ENCODE data around the gene GRHPR. TPM values are rescaled to one million over a fixed set of nuclear protein-coding genes. Genes with fewer than 3 reads are reported as not detected.

GRHPR gene
- total RNA-seq, 2 experiments from 2014 or later = 106 to 135 TPM

- Histone ChIP-seq H4K20me1 (ENCODE audit: insufficient read depth, low read length) (no peaks in the 10 kb centered on the region), H3K9me3 (ENCODE audit: low read length) (peaks cover 5% of the 10 kb centered on the region; the same call in 1 of the 2 replicates), H3K27ac (ENCODE audit: low read depth, low read length, poor library complexity, severe bottlenecking) (peak overlapping the region; percentile 60), H3K36me3 (ENCODE audit: insufficient read depth, low read length) (peaks cover 7% of the 10 kb centered on the region), H3K4me1 (ENCODE audit: insufficient read depth, low read length, poor library complexity, severe bottlenecking) (peaks cover 95% of the 10 kb centered on the region), H3K4me3 (ENCODE audit: low read depth, low read length, poor library complexity, severe bottlenecking) (peak overlapping the region; percentile 1), H3K4me2 (ENCODE audit: low read length) (peak overlapping the region; percentile 59), H3K79me2 (ENCODE audit: insufficient read depth, low read depth, low read length) (no peaks in the 10 kb centered on the region), H3K9me2 (ENCODE audit: insufficient read depth, low read length) (no peaks in the 10 kb centered on the region), H2AFZ (ENCODE audit: low read length) (peak overlapping the region; percentile 87)
- ChIA-PET CTCF (ENCODE audit: unreplicated experiment) (no interaction called here), POLR2A (interaction anchor here (11.8 kb wide), 1 partner anchor 8 kb away, joined by 170 read pairs; no protein-coding TSS in a partner anchor)
- no peak for DNase-seq (ENCODE audit: low spot score)
- TF ChIP-seq EZH2phosphoT487 (IDR thresholded peaks at IDR 0.05; ENCODE audit: borderline replicate concordance, low read depth, low read length) (no peak), CTCF (conservative IDR thresholded peaks at IDR 0.05; ENCODE audit: low read length) (no peak)
- BruUV-seq (replicated peaks) = no TSS peak
- intact Hi-C loops (cut with micrococcal nuclease; ENCODE audit: unreplicated experiment) = no loop called here
These were observed 43.9 kb upstream of the GRHPR start for GRCh38 chr9:37378613-37379004.

DNA sequence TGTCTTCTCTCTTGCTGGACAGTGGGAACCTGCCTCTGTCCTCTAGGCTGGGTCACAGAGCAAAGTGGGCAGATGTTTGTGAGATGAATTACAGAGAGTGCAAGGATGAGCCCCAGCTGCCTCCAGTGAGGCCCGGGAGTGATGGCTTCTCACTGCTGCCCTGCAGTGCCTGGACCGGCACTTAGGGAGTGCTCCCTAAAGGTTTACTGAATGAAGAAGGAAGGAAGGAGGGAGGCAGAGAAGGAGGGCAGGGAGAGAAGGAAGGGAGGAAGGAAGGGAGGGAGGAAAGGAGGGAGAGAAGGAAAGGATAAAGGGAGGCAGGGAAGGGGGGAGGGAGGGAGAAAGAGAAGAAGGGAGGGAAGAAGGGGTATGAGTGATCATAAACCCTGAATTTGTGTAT, 42.7 kb upstream of the GRHPR start:
- Histone ChIP-seq H3K4me3 (ENCODE audit: low read depth, low read length, poor library complexity, severe bottlenecking) (no peak overlapping the region), H3K27ac (ENCODE audit: low read depth, low read length, poor library complexity, severe bottlenecking) (peak overlapping the region; percentile 90), H2AFZ (ENCODE audit: low read length) (peak overlapping the region; percentile 72), H4K20me1 (ENCODE audit: insufficient read depth, low read length) (no peaks in the 10 kb centered on the region), H3K9me3 (ENCODE audit: low read length) (peaks cover 5% of the 10 kb centered on the region; the same call in 1 of the 2 replicates), H3K36me3 (ENCODE audit: insufficient read depth, low read length) (peaks cover 7% of the 10 kb centered on the region), H3K4me1 (ENCODE audit: insufficient read depth, low read length, poor library complexity, severe bottlenecking) (peaks cover 95% of the 10 kb centered on the region), H3K79me2 (ENCODE audit: insufficient read depth, low read depth, low read length) (no peaks in the 10 kb centered on the region), H3K4me2 (ENCODE audit: low read length) (peak overlapping the region; percentile 54), H3K9me2 (ENCODE audit: insufficient read depth, low read length) (no peaks in the 10 kb centered on the region)
- no peak for TF ChIP-seq CTCF (conservative IDR thresholded peaks at IDR 0.05; ENCODE audit: low read length)
- TF ChIP-seq EZH2phosphoT487 (IDR thresholded peaks at IDR 0.05; ENCODE audit: borderline replicate concordance, low read depth, low read length) = no peak
- DNase-seq (ENCODE audit: low spot score) = no peak
- ChIA-PET CTCF (ENCODE audit: unreplicated experiment) (interaction anchor here (0.6 kb wide), 1 partner anchor 15 kb away, joined by 3 read pairs; no protein-coding TSS in a partner anchor), POLR2A (interaction anchor here (0.6 to 4.2 kb wide), 5 partner anchors 10 to 99 kb away, joined by 3 to 29 read pairs (median 3); partner anchors contain the start of gene GRHPR)
- intact Hi-C loops (cut with micrococcal nuclease; ENCODE audit: unreplicated experiment) = no loop called here
- BruUV-seq (replicated peaks) = no TSS peak

GRCh38 chr9:37380570-37380969, 41.9 kb upstream of the GRHPR start:
- peak overlapping the region; percentile 90 for H3K27ac ChIP-seq (ENCODE audit: low read depth, low read length, poor library complexity, severe bottlenecking)
- POLR2A ChIA-PET = interaction anchor here (1.1 to 12.9 kb wide), 13 partner anchors 8 to 305 kb away, joined by 3 to 170 read pairs (median 8); no protein-coding TSS in a partner anchor
- H3K4me1 ChIP-seq (ENCODE audit: insufficient read depth, low read length, poor library complexity, severe bottlenecking) = peaks cover 93% of the 10 kb centered on the region

More at GRCh38 chr9:37380570-37380969, 41.9 kb upstream of the GRHPR start:
- CTCF ChIA-PET (ENCODE audit: unreplicated experiment) = interaction anchor here (1.6 to 1.7 kb wide), 2 partner anchors 9 to 31 kb away, joined by 4 to 7 read pairs; no protein-coding TSS in a partner anchor
- intact Hi-C loops (cut with micrococcal nuclease; ENCODE audit: unreplicated experiment) = no loop called here
- Histone ChIP-seq H3K4me2 (ENCODE audit: low read length) (peak overlapping the region; percentile 54), H3K79me2 (ENCODE audit: insufficient read depth, low read depth, low read length) (no peaks in the 10 kb centered on the region), H3K36me3 (ENCODE audit: insufficient read depth, low read length) (peaks cover 7% of the 10 kb centered on the region), H2AFZ (ENCODE audit: low read length) (peak overlapping the region; percentile 72), H3K9me3 (ENCODE audit: low read length) (peaks cover 5% of the 10 kb centered on the region; the same call in 1 of the 2 replicates), H4K20me1 (ENCODE audit: insufficient read depth, low read length) (no peaks in the 10 kb centered on the region), H3K4me3 (ENCODE audit: low read depth, low read length, poor library complexity, severe bottlenecking) (peak overlapping the region; percentile 1), H3K9me2 (ENCODE audit: insufficient read depth, low read length) (no peaks in the 10 kb centered on the region)
- DNase-seq (ENCODE audit: low spot score) = no peak
- TF ChIP-seq CTCF (conservative IDR thresholded peaks at IDR 0.05; ENCODE audit: low read length) (no peak), EZH2phosphoT487 (IDR thresholded peaks at IDR 0.05; ENCODE audit: borderline replicate concordance, low read depth, low read length) (no peak)
- no TSS peak for BruUV-seq (replicated peaks)
